Ovary (tissue), 3 donors: ENCODE data around the gene TMEM125.

Experiments used
- CTCF ChIP-seq, 3 donors: fragments of 450-650 bp in 2 of 3; fragments of 200-600 bp in 1 of 3; IDR thresholded peaks; one replicate each; pipeline versions ENCODE4 v1.5.1 to v1.8.0; 2016 to 2022; ENCODE audit warnings: antibody characterized with exemption in 3 of 3, mild to moderate bottlenecking in 1 of 3
- EP300 ChIP-seq: sonication (generic); formaldehyde crosslinking; IDR thresholded peaks from one replicate; pipeline ENCODE4 v1.6.1; 2017; ENCODE audit warnings: antibody characterized with exemption
- POLR2A ChIP-seq: fragments of 450-650 bp; IDR thresholded peaks from one replicate; pipeline ENCODE4 v1.6.1; 2017; ENCODE audit warnings: antibody characterized with exemption, mild to moderate bottlenecking, moderate library complexity
- donor health status: DM: no; HTN: no; CAD: no.

DNA sequence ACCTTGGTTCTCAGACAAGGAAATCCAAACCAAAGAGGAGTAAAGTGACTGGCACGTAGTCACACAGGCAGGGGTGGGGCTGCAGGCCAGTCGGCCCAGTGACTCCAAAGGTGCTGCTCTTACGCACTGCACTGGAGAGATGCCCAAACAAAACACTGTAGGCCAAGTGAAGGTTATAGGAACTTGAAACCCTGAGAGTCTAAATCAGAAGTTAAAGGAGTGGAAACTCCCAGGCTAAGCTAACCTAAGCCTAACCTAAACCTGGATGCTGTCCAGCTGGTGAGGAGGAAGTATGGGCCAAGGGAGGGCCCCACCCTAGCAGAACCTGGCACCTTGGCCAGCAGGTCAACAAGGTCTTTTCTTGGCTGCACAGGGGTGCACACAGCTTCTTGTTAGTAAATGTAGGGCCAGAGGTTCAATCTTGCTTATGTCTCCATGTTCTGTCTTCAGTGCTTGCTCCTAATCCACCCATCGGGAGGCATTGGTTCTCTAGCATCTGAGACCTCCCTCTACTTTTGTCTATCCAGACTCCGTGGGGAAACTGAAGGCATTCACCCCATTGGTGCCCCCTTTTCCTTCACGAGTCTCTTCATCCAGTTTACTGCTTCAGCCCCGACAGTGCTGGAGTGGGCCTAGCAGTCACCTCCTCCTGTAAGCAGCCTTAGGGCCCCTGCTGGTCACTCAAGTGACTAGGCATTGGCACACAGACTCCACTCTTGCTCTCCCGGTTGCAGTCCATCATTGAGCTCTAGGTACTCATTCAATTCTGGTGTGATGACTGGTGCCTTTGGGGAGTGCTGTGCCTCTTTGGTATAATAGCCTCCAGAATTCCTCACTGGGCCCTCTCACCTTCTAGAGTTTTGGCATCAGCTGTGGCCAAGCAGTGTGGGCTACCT lies 12.9 kb upstream of the TMEM125 start:
- TF ChIP-seq CTCF (IDR thresholded peaks at IDR 0.05) (no peak), POLR2A (no peak), EP300 (no peak)
